CD14-positive monocyte (primary cell): ENCODE data around the gene OR4D6. TPM values are rescaled to one million over a fixed set of nuclear protein-coding genes. Genes with fewer than 3 reads are reported as not detected.
"Not testable (repeated sequence)": the region's sequence is repeated elsewhere in the genome, so short reads cannot be mapped to it uniquely, and the experiment has no call there.

Experiments
- DNase-seq, 3 donors: peaks; one replicate each; pipeline ENCODE4 v3.0.0-alpha.2; 2011 to 2022
- H2AFZ ChIP-seq: 2 replicates; pipeline ENCODE4 v1.6.0; 2012; ENCODE audit warnings: mild to moderate bottlenecking, low read depth, low read length, inconsistent platforms; ENCODE audit not compliant: insufficient read depth, poor library complexity, severe bottlenecking
- H3K27ac ChIP-seq, 2 donors: 1 replicate in 1 of 2; 2 replicates in 1 of 2; pipeline ENCODE4 v1.5.1; 2012 to 2013; ENCODE audit warnings: low read length in 2 of 2, control low read depth in 1 of 2, inconsistent platforms in 1 of 2, low read depth in 1 of 2, mild to moderate bottlenecking in 1 of 2
- H3K27me3 ChIP-seq, 2 donors: one replicate each; pipeline versions ENCODE4 v1.6.0 to v1.6.1; 2011 to 2013; ENCODE audit warnings: low read length in 2 of 2; ENCODE audit not compliant: control insufficient read depth in 2 of 2, insufficient read depth in 2 of 2
- H3K36me3 ChIP-seq, 2 donors: replicated peaks in 1 of 2; 1 replicate in 1 of 2; 2 replicates in 1 of 2; pipeline versions ENCODE4 v1.5.1 to v1.6.1; 2012 to 2013; ENCODE audit warnings: low read length in 2 of 2, control low read depth in 1 of 2, inconsistent platforms in 1 of 2, mild to moderate bottlenecking in 1 of 2; ENCODE audit not compliant: insufficient read depth in 2 of 2, control insufficient read depth in 1 of 2
- H3K4me1 ChIP-seq, 2 donors: 1 replicate in 1 of 2; 2 replicates in 1 of 2; pipeline versions ENCODE4 v1.5.1 to v1.6.1; 2012 to 2013; ENCODE audit warnings: low read length in 2 of 2, control low read depth in 1 of 2, inconsistent platforms in 1 of 2, mild to moderate bottlenecking in 1 of 2, moderate library complexity in 1 of 2; ENCODE audit not compliant: insufficient read depth in 2 of 2, control insufficient read depth in 1 of 2
- H3K4me2 ChIP-seq: replicated peaks from 2 replicates; pipeline ENCODE3; 2012; ENCODE audit warnings: low read length, moderate library complexity, mild to moderate bottlenecking; ENCODE audit not compliant: poor library complexity, severe bottlenecking; ENCODE audit errors: extremely low read depth
- H3K4me3 ChIP-seq, 3 experiments: fragments of 200-600 bp in 1 of 3; sonication (generic) in 1 of 3; replicated peaks in 1 of 3; 1 replicate in 2 of 3; 2 replicates in 1 of 3; pipeline ENCODE4 v1.5.1; 2011 to 2013; ENCODE audit warnings: low read length in 3 of 3, mild to moderate bottlenecking in 3 of 3, control low read depth in 2 of 3, low read depth in 2 of 3, inconsistent platforms in 1 of 3, moderate library complexity in 1 of 3
- H3K79me2 ChIP-seq: 2 replicates; pipeline ENCODE4 v1.6.0; 2012; ENCODE audit warnings: mild to moderate bottlenecking, control low read depth, inconsistent platforms, low read length, moderate library complexity; ENCODE audit not compliant: insufficient read depth
- H3K9ac ChIP-seq: 2 replicates; pipeline ENCODE4 v1.6.0; 2017; ENCODE audit warnings: low read length, mild to moderate bottlenecking; ENCODE audit not compliant: insufficient read depth, poor library complexity, severe bottlenecking
- H3K9me3 ChIP-seq, 2 donors: replicated peaks in 1 of 2; 1 replicate in 1 of 2; 2 replicates in 1 of 2; pipeline versions ENCODE4 v1.5.1 to v1.6.1; 2012 to 2013; ENCODE audit warnings: low read length in 2 of 2, control low read depth in 1 of 2; ENCODE audit not compliant: control insufficient read depth in 1 of 2, insufficient read depth in 1 of 2
- H4K20me1 ChIP-seq: 2 replicates; pipeline ENCODE4 v1.6.0; 2012; ENCODE audit warnings: mild to moderate bottlenecking, low read length, control low read depth, moderate library complexity; ENCODE audit not compliant: insufficient read depth
- H3K27ac Mint-ChIP-seq, 7 donors: one replicate each; pipeline ENCODE4 v1.8.0; 2020; ENCODE audit warnings: mild to moderate bottlenecking in 7 of 7, mixed read lengths in 7 of 7, moderate library complexity in 6 of 7, inconsistent platforms in 2 of 7
- H3K27me3 Mint-ChIP-seq, 3 donors: one replicate each; pipeline ENCODE4 v1.8.0; 2021 to 2022; ENCODE audit warnings: low read depth in 3 of 3, mild to moderate bottlenecking in 3 of 3, mixed read lengths in 3 of 3, moderate library complexity in 3 of 3, inconsistent platforms in 1 of 3
- H3K36me3 Mint-ChIP-seq, 2 donors: one replicate each; pipeline ENCODE4 v1.8.0; 2020; ENCODE audit warnings: mixed read lengths in 2 of 2, inconsistent platforms in 1 of 2, mild to moderate bottlenecking in 1 of 2
- H3K4me1 Mint-ChIP-seq: one replicate; pipeline ENCODE4 v1.8.0; 2020; ENCODE audit warnings: mild to moderate bottlenecking, mixed read lengths
- H3K4me3 Mint-ChIP-seq, 2 donors: one replicate each; pipeline ENCODE4 v1.8.0; 2020; ENCODE audit warnings: mild to moderate bottlenecking in 2 of 2, mixed read lengths in 2 of 2, moderate library complexity in 1 of 2
- H3K9me3 Mint-ChIP-seq, 7 donors: one replicate each; pipeline ENCODE4 v1.8.0; 2020 to 2022; ENCODE audit warnings: mixed read lengths in 7 of 7, mild to moderate bottlenecking in 6 of 7, moderate library complexity in 6 of 7, inconsistent platforms in 2 of 7
- CTCF ChIP-seq: fragments of 200-600 bp; IDR thresholded peaks from one replicate; pipeline ENCODE4 v1.8.0; 2022; ENCODE audit warnings: antibody characterized with exemption, mild to moderate bottlenecking
- WGBS: methylation state at CpG from one replicate; pipeline ENCODE4 v1.1.5; 2013; ENCODE audit warnings: missing lambda C conversion rate; ENCODE audit not compliant: insufficient coverage; 5-methylcytosine and 5-hydroxymethylcytosine counted together
- intact Hi-C, 2 donors: fragments of 100-400 bp; cut with micrococcal nuclease; formaldehyde crosslinking; loops; one replicate each; pipeline versions ENCODE4 v1.15.0 to v1.15.1; 2023
- polyA plus RNA-seq, 3 donors: library from polyadenylated mRNA; depleted of rRNA in 1 of 3; unstranded in 2 of 3; stranded (reverse) in 1 of 3; fragments of 300-500 nt in 2 of 3; fragments of >200 nt in 1 of 3; fragmentation: Illumina TruSeq in 2 of 3; gene quantifications; 1 replicate in 2 of 3; 2 replicates in 1 of 3; pipeline ENCODE4 v1.2.3, GENCODE V29; 2012 to 2021

Gene OR4D6
- polyA plus RNA-seq, 3 donors: not detected

GRCh38 chr11:59437770-59438169 is 19.0 kb upstream of the OR4D6 start:
- TF ChIP-seq CTCF: no peak
- H4K20me1 ChIP-seq: no peaks in the 10 kb centered on the region

GRCh38 chr11:59445624-59446023 is 11.1 kb upstream of the OR4D6 start:
- H3K79me2 ChIP-seq, H3K4me1 Mint-ChIP-seq, H3K27me3 Mint-ChIP-seq, H3K4me3 ChIP-seq, H3K27ac Mint-ChIP-seq, H2AFZ ChIP-seq, H3K4me3 Mint-ChIP-seq, DNase-seq, H3K9ac ChIP-seq, H3K9me3 ChIP-seq, H3K36me3 Mint-ChIP-seq, H3K4me2 ChIP-seq, H3K27me3 ChIP-seq, intact Hi-C loops, H3K36me3 ChIP-seq, H3K4me1 ChIP-seq, H3K27ac ChIP-seq, H4K20me1 ChIP-seq: not testable (repeated sequence)
- H3K9me3 Mint-ChIP-seq: peaks cover 4 to 13% (median 8%) of the 10 kb centered on the region in 7 donors
- no CpG with 5 or more reads among the region's 1 CpG for WGBS

More at GRCh38 chr11:59437770-59438169, 19.0 kb upstream of the OR4D6 start:
- Mint-ChIP-seq H3K4me1 (peaks cover 6% of the 10 kb centered on the region), H3K36me3 (no peaks in the 10 kb centered on the region), H3K9me3 (no peaks in the 10 kb centered on the region), H3K4me3 (no peak overlapping the region), H3K27me3 (peaks cover 0 to 1% (median 0%) of the 10 kb centered on the region in 3 donors), H3K27ac (no peak overlapping the region)
- no peaks in the 10 kb centered on the region for H3K9me3 ChIP-seq
- H3K27ac ChIP-seq: no peak overlapping the region
- no peak overlapping the region for H2AFZ ChIP-seq
- H3K27me3 ChIP-seq: no peaks in the 10 kb centered on the region
- H3K4me3 ChIP-seq: no peak overlapping the region
- H3K9ac ChIP-seq: no peak overlapping the region
- H3K79me2 ChIP-seq: no peaks in the 10 kb centered on the region
- peaks cover 3 to 5% of the 10 kb centered on the region in 2 donors for H3K4me1 ChIP-seq
- no peaks in the 10 kb centered on the region for H3K36me3 ChIP-seq
- WGBS: 88% methylated on average over 3 of the region's 7 CpGs
- intact Hi-C loops: no loop called here
- no peak for DNase-seq
- no peak overlapping the region for H3K4me2 ChIP-seq
